Neural cell (in vitro differentiated cells): ENCODE measurements around the gene ACOT7. TPM values are rescaled to one million over a fixed set of nuclear protein-coding genes. Genes with fewer than 3 reads are reported as not detected.
A peak's percentile ranks its signal among the peaks of the same experiment; 100 is the strongest.

Source experiments
- H2AFZ ChIP-seq: fragments of 200-600, 300-800 bp; sonication (generic), shearing (Covaris generic); 2 replicates; pipeline ENCODE4 v1.6.0; 2014; ENCODE audit warnings: low read depth, mild to moderate bottlenecking, antibody characterized with exemption, low read length, moderate library complexity
- H3F3A ChIP-seq: fragments of 200-600 bp; shearing (Covaris generic); 2 replicates; pipeline ENCODE4 v1.6.1; 2016; ENCODE audit warnings: mild to moderate bottlenecking, moderate library complexity, mixed read lengths, antibody characterized with exemption, low read length; ENCODE audit not compliant: insufficient read depth, poor library complexity, severe bottlenecking
- H3K27ac ChIP-seq: fragments of 200-600, 300-800 bp; sonication (generic), shearing (Covaris generic); 2 replicates; pipeline ENCODE4 v1.5.1; 2014; ENCODE audit warnings: mild to moderate bottlenecking, low read length, moderate library complexity
- H3K27me3 ChIP-seq: fragments of 300-800, 200-600 bp; sonication (generic), shearing (Covaris generic); 2 replicates; pipeline ENCODE4 v1.6.0; 2014; ENCODE audit warnings: mild to moderate bottlenecking, low read depth, low read length, moderate library complexity; ENCODE audit not compliant: insufficient read depth
- H3K36me3 ChIP-seq: fragments of 300-800, 200-600 bp; sonication (generic), shearing (Covaris generic); 2 replicates; pipeline ENCODE4 v1.5.1; 2014; ENCODE audit warnings: mild to moderate bottlenecking, antibody characterized with exemption, low read length, moderate library complexity; ENCODE audit not compliant: insufficient read depth
- H3K4me2 ChIP-seq: fragments of 300-800, 200-600 bp; sonication (generic), shearing (Covaris generic); 2 replicates; pipeline ENCODE4 v1.6.0; 2014; ENCODE audit warnings: mild to moderate bottlenecking, low read length
- H3K4me3 ChIP-seq: fragments of 300-800, 200-600 bp; sonication (generic), shearing (Covaris generic); 2 replicates; pipeline ENCODE4 v1.5.1; 2014; ENCODE audit warnings: mild to moderate bottlenecking, low read length, moderate library complexity
- H3K79me2 ChIP-seq: fragments of 200-600 bp; shearing (Covaris generic); replicated peaks from 2 replicates; pipeline ENCODE4 v1.6.0; 2014; ENCODE audit warnings: mild to moderate bottlenecking, low read length, moderate library complexity; ENCODE audit not compliant: insufficient read depth
- H3K9ac ChIP-seq: fragments of 300-800, 200-600 bp; sonication (generic), shearing (Covaris generic); 2 replicates; pipeline ENCODE4 v1.6.1; 2016; ENCODE audit warnings: mild to moderate bottlenecking, low read length, mixed read lengths
- H3K9me2 ChIP-seq: fragments of 200-600 bp; shearing (Covaris generic); 2 replicates; pipeline ENCODE4 v1.6.1; 2016; ENCODE audit warnings: mild to moderate bottlenecking, low read length, mixed read lengths; ENCODE audit not compliant: insufficient read depth
- H3K9me3 ChIP-seq: fragments of 200-600, 300-800 bp; sonication (generic), shearing (Covaris generic); 2 replicates; pipeline ENCODE4 v1.6.1; 2016; ENCODE audit warnings: mild to moderate bottlenecking, mixed run types, low read length, moderate library complexity, mixed read lengths
- H4K20me1 ChIP-seq: fragments of 200-600 bp; shearing (Covaris generic); 2 replicates; pipeline ENCODE4 v1.6.1; 2016; ENCODE audit warnings: mild to moderate bottlenecking, mixed run types; ENCODE audit not compliant: insufficient read depth
- EP300 ChIP-seq: fragments of 450-650 bp; conservative IDR thresholded peaks from 2 replicates; pipeline ENCODE4 v1.6.1; 2014; ENCODE audit warnings: antibody characterized with exemption, mild to moderate bottlenecking, moderate library complexity; ENCODE audit not compliant: poor library complexity, severe bottlenecking
- EZH2 ChIP-seq: fragments of 200-600, 300-800 bp; shearing (Covaris generic), sonication (generic); IDR thresholded peaks from 2 replicates; pipeline ENCODE4 v1.6.1; 2014; ENCODE audit warnings: antibody characterized with exemption, low read length, borderline replicate concordance, mild to moderate bottlenecking; ENCODE audit not compliant: insufficient read depth, poor library complexity, severe bottlenecking
- MXI1 ChIP-seq: fragments of 450-650 bp; conservative IDR thresholded peaks from 2 replicates; pipeline ENCODE4 v1.6.1; 2014; ENCODE audit warnings: antibody characterized with exemption, mild to moderate bottlenecking; ENCODE audit not compliant: poor library complexity, severe bottlenecking
- POLR2AphosphoS5 ChIP-seq: IDR thresholded peaks from 2 replicates; pipeline ENCODE4 v1.6.1; 2012
- RAD21 ChIP-seq: fragments of 450-650 bp; conservative IDR thresholded peaks from 2 replicates; pipeline ENCODE4 v1.6.1; 2014; ENCODE audit warnings: antibody characterized with exemption, mild to moderate bottlenecking, moderate library complexity
- SMC3 ChIP-seq: fragments of 450-650 bp; conservative IDR thresholded peaks from 2 replicates; pipeline ENCODE4 v1.6.1; 2014; ENCODE audit warnings: antibody characterized with exemption, mild to moderate bottlenecking, moderate library complexity; ENCODE audit not compliant: poor library complexity
- TAF1 ChIP-seq: IDR thresholded peaks from 2 replicates; pipeline ENCODE4 v1.6.1; 2012; ENCODE audit warnings: low read depth
- polyA plus RNA-seq: library from polyadenylated mRNA; depleted of rRNA; stranded (reverse); fragments of >200 nt; gene quantifications from 2 replicates; pipeline ENCODE4 v1.2.3, GENCODE V29; 2014
- TF ChIP-seq, protein P1 (sequence below): IDR thresholded peaks from 2 replicates; pipeline ENCODE4 v1.6.1; 2012; ENCODE audit warnings: borderline replicate concordance
- TF ChIP-seq, protein P2 (sequence below): fragments of 450-650 bp; IDR thresholded peaks from 2 replicates; pipeline ENCODE4 v1.5.1; 2014; ENCODE audit warnings: antibody characterized with exemption, mild to moderate bottlenecking, moderate library complexity; ENCODE audit not compliant: poor library complexity, severe bottlenecking

Gene ACOT7
- polyA plus RNA-seq, 1 donor from 2014 or later: 101 TPM

DNA sequence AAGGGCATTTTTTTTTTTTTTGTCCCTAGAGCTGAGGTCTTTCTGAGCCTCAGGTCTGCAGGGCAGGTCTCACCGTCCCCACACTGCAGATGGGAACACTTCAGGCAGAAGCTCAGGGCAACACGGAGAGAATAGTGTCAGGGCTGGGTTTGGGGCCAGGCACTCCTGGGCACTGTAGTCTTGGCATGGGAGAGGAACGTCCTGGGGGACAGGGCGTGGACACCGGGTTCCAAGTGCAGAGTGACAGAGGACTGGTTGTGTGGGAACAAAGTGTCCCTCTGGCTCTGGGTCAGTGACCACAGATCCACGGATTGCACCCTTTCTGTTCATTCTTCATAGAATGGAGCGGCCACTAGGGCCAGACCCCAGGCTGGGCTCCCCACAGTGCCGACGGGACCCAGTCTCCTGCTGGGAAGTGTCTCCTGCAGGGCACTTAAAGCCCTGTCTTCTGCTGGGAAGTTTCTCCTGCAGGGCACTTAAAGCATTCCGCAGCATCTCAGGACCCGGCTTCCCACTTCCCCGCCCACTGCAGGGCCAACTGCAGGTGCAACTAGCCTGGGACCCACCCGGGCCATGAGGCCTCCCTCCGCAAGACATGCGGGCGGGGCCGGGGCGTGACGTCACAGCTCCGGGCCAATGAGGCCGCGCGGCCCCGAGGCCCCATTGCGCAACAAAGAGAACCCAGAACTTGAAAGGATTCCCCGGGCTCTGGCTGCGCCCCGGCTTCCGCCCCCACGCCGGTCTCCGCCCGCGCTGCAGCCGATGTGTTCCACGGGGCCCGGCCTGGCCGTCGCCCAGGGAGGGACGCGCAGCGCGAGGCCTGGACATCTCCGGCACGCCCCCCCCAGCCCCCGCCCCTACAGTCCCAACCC, 133.8 kb downstream of the ACOT7 start:
- TF ChIP-seq TAF1 (peak; percentile 65), SMC3 (peak; percentile 36), MXI1 (peak; percentile 67), EZH2 (no peak), EP300 (no peak), POLR2AphosphoS5 (peak; percentile 65), RAD21 (peak; percentile 22)
- TF ChIP-seq, protein P1, sequence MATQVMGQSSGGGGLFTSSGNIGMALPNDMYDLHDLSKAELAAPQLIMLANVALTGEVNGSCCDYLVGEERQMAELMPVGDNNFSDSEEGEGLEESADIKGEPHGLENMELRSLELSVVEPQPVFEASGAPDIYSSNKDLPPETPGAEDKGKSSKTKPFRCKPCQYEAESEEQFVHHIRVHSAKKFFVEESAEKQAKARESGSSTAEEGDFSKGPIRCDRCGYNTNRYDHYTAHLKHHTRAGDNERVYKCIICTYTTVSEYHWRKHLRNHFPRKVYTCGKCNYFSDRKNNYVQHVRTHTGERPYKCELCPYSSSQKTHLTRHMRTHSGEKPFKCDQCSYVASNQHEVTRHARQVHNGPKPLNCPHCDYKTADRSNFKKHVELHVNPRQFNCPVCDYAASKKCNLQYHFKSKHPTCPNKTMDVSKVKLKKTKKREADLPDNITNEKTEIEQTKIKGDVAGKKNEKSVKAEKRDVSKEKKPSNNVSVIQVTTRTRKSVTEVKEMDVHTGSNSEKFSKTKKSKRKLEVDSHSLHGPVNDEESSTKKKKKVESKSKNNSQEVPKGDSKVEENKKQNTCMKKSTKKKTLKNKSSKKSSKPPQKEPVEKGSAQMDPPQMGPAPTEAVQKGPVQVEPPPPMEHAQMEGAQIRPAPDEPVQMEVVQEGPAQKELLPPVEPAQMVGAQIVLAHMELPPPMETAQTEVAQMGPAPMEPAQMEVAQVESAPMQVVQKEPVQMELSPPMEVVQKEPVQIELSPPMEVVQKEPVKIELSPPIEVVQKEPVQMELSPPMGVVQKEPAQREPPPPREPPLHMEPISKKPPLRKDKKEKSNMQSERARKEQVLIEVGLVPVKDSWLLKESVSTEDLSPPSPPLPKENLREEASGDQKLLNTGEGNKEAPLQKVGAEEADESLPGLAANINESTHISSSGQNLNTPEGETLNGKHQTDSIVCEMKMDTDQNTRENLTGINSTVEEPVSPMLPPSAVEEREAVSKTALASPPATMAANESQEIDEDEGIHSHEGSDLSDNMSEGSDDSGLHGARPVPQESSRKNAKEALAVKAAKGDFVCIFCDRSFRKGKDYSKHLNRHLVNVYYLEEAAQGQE: no peak
- TF ChIP-seq, protein P2, sequence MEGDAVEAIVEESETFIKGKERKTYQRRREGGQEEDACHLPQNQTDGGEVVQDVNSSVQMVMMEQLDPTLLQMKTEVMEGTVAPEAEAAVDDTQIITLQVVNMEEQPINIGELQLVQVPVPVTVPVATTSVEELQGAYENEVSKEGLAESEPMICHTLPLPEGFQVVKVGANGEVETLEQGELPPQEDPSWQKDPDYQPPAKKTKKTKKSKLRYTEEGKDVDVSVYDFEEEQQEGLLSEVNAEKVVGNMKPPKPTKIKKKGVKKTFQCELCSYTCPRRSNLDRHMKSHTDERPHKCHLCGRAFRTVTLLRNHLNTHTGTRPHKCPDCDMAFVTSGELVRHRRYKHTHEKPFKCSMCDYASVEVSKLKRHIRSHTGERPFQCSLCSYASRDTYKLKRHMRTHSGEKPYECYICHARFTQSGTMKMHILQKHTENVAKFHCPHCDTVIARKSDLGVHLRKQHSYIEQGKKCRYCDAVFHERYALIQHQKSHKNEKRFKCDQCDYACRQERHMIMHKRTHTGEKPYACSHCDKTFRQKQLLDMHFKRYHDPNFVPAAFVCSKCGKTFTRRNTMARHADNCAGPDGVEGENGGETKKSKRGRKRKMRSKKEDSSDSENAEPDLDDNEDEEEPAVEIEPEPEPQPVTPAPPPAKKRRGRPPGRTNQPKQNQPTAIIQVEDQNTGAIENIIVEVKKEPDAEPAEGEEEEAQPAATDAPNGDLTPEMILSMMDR: no peak
- Histone ChIP-seq H3K36me3 (no peaks in the 10 kb centered on the region), H3K79me2 (peaks cover 6% of the 10 kb centered on the region), H3K27ac (peak overlapping the region; percentile 58), H3K4me2 (peak overlapping the region; percentile 1), H3F3A (no peaks in the 10 kb centered on the region), H3K4me3 (peak overlapping the region; percentile 92), H4K20me1 (no peaks in the 10 kb centered on the region), H3K27me3 (no peaks in the 10 kb centered on the region), H2AFZ (no peak overlapping the region), H3K9me2 (no peaks in the 10 kb centered on the region), H3K9ac (peak overlapping the region; percentile 83), H3K9me3 (no peaks in the 10 kb centered on the region)

DNA sequence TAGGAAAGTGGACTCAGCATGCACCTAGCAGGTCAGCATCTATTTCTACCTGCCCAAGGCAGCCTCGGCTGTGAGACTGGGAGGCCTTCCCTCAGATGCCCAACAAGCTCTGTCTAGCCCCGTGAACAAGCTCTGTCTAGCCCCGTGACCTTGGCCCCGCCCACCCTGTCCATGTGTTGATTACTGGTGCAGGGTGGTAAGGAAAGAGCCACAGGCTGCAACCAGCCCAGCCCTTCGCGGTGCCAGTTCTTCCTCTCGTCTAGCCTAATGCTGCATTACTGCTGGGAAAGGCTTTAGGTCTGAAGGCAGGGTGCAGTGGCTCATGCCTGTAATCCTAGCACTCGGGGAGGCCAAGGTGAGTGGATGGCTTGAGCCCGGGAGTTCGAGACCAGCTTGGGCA, 134.9 kb downstream of the ACOT7 start:
- Histone ChIP-seq H3K79me2 (peaks cover 6% of the 10 kb centered on the region), H3K27ac (no peak overlapping the region), H3K9me3 (no peaks in the 10 kb centered on the region), H3K4me3 (no peak overlapping the region), H2AFZ (no peak overlapping the region), H3K27me3 (no peaks in the 10 kb centered on the region), H3K4me2 (no peak overlapping the region), H3K9me2 (no peaks in the 10 kb centered on the region), H3K36me3 (peaks cover 5% of the 10 kb centered on the region), H3F3A (no peaks in the 10 kb centered on the region), H4K20me1 (no peaks in the 10 kb centered on the region), H3K9ac (no peak overlapping the region)
- TF ChIP-seq TAF1 (no peak), EP300 (no peak), POLR2AphosphoS5 (no peak), MXI1 (no peak), EZH2 (no peak), RAD21 (no peak), SMC3 (no peak)
- TF ChIP-seq, protein P1: no peak
- TF ChIP-seq, protein P2: no peak
